Measurements from ENCODE around the gene MEGF6.
"Not testable (repeated sequence)": the region's sequence is repeated elsewhere in the genome, so short reads cannot be mapped to it uniquely, and the experiment has no call there.

The MEGF6 gene

GRCh38 chr1:3593745-3594144 is 17.6 kb downstream of the MEGF6 start:
- no peak for DNase-seq

DNA sequence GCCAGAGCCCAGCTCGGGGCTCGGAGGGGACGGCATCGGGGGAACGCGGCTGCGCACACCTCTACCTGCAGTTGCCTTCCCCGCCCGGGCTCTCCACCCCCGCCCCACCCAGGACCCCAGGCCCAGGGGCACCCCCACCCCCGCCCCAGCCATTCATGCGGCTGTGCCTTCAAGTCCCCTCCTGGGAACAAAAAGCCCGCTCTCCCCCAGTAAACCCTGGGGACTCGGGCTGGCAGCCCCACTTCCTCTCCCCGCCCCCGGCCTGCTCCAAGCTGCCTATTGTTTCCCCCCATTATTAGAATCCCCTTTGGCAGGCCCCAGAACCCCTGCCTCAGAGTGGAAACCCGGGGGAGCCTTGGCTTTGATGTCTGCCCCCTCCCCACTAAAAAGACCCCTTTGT is 18.0 kb downstream of the MEGF6 start:
- DNase-seq: no peak

DNA sequence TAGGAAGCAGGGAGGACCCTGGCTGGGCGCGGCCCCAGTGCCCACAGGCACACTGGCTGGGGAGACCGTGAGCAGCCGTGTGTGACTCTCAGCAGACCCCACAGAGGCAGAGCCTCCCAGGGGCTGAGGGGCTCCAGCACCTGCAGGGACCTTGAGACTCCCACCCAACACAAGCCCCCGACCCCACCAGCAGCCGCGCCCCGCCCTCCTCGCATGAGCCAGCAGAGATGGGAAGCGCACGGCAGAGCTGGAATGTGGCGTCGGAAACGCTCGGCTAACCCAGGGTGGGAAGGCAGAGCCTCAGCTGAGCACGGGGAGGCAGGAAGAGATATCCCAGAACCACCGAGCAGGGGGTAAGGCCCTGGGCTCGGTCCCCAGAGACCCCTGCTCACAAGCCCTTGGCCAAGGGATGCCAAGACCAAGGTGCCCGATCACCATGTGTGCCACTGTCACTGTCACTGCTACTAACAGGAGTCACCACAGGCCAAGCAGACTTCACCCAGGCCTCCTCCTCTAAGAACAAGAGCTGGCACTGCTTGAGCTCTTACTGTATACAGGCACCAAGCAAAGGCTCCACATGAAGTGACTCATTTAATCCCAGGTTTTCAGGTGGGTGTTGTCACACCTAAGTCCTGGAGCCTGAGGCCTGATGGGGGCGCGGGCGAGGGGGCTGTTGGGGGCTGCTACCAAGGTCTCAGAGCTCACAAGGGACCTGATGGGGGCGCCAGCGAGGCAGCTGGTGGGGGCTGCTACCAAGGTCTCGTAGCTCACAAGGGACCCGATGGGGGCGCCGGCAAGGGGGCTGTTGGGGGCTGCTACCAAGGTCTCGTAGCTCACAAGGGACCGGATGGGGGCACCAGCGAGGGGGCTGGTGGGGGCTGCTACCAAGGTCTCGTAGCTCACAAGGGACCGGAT is 20.1 kb downstream of the MEGF6 start:
- no peak for DNase-seq

GRCh38 chr1:3590139-3590763 is 21.1 kb downstream of the MEGF6 start:
- no peak for DNase-seq

- no peak for DNase-seq
These were observed 22.9 kb downstream of the MEGF6 start for GRCh38 chr1:3588395-3588794.

DNA sequence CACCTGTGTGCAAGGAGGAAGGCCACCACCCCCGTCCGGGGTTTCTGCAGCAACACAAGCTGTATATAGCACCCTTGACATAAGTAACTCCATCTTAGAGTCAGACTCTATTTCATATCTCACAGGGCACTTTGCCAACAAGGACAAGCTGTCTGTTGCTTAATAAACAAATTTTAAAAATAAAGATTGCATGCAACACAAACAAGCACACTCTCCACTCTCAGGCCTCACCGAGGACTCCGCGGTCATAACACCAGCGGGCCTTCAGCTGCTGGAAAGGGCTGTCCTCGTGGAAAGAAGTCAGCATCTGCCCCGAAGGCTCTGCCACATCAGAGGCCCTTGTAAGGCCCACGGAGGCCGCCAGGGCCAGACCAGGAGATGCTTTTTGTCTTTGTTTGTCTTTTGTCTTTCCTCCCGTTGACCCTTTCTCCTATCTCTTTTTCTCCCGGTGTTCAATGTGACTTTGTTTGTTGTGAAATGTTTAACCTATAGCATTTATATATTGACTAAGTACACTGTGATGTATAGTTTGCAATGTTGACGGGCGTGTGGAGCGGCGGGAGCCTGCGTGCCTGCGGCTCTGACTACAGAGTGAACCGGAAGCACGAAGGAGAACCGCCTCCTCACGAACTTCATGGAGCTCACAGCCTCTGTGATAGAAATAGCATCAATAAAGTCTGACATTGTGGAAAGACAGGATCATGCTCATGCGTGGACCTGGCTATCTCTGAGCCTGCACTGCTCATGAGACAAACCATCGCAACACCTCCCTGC is 24.1 kb downstream of the MEGF6 start:
- no peak for DNase-seq

GRCh38 chr1:3585940-3586568 is 25.3 kb downstream of the MEGF6 start:
- DNase-seq: no peak

GRCh38 chr1:3585353-3585868 is 25.9 kb downstream of the MEGF6 start:
- DNase-seq: not testable (repeated sequence)

DNA sequence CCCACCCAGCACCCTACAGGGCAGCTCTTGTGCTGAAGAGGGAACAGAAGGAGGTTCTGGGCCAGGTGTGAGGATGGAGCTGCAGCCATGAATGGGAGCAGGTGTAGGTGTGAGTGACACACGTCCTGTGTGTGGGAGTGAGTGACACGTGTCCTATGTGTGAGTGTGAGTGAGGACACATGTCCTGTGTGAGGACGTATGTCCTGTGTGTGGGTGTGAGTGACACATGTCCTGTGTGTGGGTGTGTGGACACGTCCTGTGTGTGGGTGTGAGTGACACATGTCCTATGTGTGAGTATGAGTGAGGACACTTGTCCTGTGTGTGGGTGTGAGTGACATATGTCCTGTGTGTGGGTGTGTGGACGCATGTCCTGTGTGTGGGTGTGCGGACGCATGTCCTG is 26.4 kb downstream of the MEGF6 start:
- no peak for DNase-seq

DNA sequence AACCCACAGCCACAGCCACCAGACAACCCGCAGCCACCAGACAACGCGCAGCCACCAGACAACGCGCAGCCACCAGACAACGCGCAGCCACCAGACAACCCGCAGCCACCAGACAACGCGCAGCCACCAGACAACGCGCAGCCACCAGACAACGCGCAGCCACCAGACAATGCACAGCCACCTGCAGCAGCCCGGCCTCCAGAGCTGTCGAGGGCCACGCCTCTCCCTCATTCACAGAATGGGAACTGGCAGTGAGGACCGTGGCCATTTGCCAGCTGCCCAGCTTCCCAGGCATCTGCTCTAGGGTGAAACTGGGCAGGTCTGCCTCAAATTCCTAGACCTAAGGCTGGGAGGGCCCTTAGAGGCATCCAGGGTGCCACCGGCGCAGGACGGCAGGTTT is 27.6 kb downstream of the MEGF6 start:
- not testable (repeated sequence) for DNase-seq

- no peak for DNase-seq
These were observed 29.8 kb downstream of the MEGF6 start for GRCh38 chr1:3581296-3582036.

DNA sequence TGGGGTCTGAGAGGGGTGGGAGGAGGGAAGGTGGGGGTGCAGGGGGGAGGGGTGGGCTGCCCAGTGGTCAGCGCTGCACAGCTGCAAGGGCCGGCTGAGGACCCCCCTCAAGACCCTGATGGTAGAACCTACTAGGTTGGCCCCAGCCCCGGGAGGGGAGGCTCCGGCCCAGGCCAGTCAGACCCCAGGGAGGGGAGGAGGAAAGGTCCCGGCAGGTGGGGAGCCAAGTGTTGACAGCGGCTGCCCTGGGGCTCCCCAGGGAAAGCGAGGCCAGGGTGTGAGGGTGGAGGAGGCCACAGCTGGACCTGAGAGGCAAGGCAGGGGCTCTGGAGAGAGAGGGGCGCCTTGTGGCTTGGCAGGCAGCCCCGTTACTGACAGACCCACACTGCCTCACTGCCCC is 31.1 kb downstream of the MEGF6 start:
- no peak for DNase-seq

DNA sequence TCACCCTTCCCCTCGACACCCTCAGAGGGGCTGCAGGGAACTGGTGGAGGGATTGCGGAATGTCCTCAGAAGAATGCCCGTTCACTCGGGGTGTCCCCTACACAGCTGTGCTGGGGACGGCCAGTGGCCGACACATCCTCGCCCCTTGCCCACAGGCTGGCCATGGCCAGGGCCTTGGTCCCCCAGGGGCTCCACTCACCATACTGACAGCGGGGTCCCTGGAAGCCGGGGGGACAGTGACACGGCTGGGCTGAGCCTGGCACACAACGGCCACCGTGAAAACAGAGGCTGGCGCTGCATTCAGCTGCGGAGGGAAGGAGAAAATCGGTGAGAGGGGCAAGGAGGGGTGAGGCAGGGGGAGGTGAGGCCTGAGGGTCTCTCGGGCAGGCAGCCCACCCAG is 31.7 kb downstream of the MEGF6 start:
- no peak for DNase-seq

GRCh38 chr1:3578906-3579305 is 32.4 kb downstream of the MEGF6 start:
- DNase-seq: no peak

- DNase-seq: no peak
These were observed 32.9 kb downstream of the MEGF6 start for GRCh38 chr1:3578433-3578805.

DNA sequence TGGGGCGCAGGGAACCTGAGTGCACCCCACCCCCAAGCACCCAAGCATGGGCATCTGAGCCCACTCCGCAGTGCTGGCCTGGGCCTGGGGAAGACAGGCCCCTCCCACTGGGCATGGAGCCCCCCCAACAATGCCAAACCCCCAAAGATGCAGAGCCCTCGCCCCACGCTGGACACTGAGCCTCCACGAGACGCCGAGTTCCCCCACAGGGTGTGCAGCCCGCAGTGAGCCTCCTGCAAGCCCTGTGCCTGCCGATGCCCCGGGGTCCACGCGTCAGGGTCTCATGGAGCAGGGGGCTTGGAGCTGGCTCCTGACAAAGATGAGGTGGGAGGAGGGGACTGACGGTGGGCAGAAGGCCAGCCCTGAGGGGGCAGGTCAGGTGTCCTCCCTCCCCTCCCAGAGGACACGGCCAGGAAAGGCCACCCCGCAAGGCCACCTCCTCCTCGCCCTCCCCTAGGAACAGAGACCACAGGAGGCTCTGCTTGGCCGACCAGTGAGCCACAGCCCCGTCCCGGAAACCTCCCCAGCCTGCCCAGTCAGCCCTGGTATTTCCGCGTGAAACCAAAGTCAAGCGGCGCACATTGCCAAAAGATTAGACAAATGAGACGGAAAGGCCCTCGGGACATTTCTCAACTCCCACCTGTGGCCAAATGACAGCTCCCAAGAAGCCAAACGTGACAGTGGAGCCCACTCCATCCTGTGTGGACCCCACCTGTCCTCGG is 33.4 kb downstream of the MEGF6 start:
- DNase-seq: no peak

- DNase-seq: peak; percentile 75
These were observed 34.0 kb downstream of the MEGF6 start for GRCh38 chr1:3577300-3577699.

DNA sequence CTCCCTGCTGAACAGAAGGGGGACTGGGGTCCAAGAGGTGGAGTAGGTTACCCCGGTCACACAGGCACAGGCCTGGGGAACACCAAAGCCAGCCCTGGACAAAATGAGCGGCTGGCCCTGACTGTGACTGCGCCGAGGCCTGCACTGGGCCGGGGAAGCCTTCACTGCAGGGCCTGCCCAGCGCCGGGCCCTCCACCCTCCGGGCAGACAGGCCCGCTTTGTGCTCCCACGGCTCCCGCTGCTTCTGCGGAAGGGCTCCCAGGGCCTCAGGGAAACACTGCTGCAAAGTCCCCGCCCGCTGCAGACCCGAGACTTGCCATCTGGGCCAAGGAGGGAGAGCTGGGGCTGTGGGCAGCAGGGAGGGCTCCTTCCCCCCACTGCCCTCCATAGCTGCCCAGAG is 35.3 kb downstream of the MEGF6 start:
- no peak for DNase-seq

DNA sequence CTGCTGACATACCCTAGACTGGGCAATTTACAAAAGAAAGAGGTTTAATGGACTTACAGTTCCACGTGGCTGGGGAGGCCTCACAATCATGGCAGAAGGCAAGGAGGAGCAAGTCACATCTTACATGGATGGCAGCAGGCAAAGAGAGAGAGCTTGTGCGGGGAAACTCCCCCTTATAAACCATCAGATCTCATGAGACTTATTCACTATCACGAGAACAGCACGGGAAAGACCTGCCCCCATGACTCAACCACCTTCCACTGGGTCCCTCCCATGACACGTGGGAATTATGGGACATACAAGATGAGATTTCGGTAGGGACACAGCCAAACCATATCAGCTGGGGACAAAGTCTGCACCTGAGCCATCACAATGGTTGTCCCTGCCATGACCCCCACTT is 35.8 kb downstream of the MEGF6 start:
- DNase-seq: not testable (repeated sequence)

- peak; percentile 7 for DNase-seq
These were observed 37.8 kb downstream of the MEGF6 start for GRCh38 chr1:3573500-3573899.

DNA sequence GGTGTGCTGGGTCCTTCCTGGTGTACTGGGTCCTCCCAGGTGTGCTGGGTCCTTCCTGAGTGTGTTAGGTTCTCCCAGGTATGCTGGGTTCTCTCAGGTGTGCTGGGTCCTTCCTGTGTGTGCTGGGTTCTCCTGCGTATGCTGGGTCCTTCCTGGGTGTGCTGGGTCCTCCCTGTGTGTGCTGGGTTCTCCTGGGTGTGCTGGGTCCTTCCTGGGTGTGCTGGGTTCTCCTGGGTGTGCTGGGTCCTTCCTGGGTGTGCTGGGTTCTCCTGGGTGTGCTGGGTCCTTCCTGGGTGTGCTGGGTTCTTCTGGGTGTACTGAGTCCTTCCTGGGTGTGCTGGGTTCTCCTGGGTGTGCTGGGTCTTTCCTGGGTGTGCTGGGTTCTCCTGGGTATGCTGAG is 38.7 kb downstream of the MEGF6 start:
- DNase-seq: not testable (repeated sequence)

DNA sequence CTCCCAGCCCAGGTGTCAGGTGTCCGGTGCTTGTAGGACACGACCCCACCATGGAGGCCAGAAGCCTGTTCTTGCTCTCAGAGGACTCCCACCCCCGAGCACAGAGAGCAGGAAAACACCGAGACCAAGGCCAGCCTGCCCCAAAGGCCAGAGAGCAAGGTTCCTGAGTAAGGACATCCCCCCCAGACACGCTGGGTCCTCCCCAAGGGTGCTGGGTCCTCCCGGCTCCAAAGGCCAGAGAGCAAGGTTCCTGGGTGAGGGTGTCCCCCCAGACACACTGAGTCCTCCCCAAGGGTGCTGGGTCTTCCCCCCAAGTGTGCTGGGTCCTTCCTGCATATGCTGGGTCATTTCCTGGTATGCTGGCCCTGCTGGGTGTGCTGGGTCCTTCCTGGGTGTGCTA is 40.0 kb downstream of the MEGF6 start:
- DNase-seq: no peak

Data from NCI-H446 treated with DMSO at 0.1 percent for 48 hours (cell line).